ENCODE measurements around the gene PTPRM.

The PTPRM gene

DNA sequence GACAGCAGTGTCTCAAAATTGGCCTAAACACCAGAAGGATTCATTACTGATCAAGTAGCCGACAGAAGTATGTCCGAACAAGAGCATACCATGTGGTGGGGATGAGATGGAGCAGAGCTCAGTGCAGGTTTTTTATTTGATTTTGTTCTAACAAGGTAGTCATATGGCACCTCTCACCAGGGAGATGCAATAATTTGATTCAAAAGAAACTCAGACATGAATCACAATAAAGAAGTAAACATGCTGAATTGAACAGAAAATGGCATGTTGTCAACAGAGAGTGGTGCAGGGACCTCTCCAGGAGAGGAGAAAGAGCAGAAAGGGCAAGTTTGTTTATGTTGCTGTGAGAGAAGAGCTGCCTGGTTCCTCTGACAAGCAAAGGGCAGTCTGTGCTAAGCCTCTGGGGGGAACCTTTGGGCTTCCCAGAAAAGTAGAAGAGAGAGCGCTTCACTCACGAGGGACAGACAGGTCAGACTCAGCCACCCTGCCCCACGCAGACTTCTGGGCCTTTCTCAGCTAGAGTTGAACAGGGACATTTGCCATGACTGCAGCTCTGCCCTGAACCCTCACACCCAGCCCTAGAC, 690.8 kb downstream of the PTPRM start:
- DNase-seq = no peak

DNA sequence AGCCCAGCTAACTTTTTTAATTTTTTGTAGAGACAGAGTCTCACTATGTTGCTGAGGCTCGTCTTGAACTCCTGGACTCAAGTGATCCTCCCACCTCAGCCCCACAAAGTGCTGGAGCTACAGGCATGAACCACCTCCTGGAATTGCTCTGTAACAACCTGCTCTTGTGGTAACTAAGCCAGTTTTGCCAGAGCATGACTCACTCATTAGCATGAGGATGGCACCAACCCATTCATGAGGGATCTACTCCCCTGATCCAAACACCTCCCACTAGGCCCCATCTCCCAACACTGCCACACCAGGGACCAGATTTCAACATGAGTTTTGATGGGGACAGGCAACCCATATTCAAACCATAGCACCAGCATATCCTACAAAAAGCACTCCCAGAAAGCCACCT, 693.2 kb downstream of the PTPRM start:
- no peak for DNase-seq

- DNase-seq = no peak
Observed at GRCh38 chr18:8260827-8261226, 693.7 kb downstream of the PTPRM start.

GRCh38 chr18:8261651-8262091, 694.6 kb downstream of the PTPRM start:
- DNase-seq = no peak

GRCh38 chr18:8262221-8262620, 695.1 kb downstream of the PTPRM start:
- no peak for DNase-seq

- DNase-seq = no peak
Observed at GRCh38 chr18:8264116-8264515, 697.0 kb downstream of the PTPRM start.

DNA sequence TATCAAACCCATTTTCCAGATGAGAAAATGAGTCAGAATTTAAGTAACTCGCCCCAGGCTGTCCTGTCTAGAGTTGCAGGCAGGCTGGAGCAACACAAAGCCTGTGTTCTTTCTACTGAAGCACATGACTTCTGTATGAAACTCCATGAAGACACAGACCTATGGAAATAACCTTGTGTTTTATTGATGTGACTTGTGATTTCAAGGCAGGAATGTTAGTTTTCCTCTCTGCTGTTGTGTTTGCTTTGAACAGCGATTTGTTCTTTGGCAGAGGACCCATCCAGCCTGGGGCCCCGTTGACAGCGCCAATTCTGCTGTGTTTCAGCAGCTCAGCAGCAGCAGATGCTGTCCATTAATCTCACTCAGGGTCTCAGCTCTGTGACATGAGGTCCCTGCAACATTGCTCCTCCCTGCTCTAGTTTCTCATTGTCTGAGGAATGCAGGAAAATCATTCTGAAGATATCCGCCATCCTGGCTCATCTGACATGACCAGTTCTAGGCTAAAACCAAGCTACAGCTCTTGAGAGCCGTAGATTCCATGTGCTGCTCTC, 697.8 kb downstream of the PTPRM start:
- DNase-seq = no peak

DNA sequence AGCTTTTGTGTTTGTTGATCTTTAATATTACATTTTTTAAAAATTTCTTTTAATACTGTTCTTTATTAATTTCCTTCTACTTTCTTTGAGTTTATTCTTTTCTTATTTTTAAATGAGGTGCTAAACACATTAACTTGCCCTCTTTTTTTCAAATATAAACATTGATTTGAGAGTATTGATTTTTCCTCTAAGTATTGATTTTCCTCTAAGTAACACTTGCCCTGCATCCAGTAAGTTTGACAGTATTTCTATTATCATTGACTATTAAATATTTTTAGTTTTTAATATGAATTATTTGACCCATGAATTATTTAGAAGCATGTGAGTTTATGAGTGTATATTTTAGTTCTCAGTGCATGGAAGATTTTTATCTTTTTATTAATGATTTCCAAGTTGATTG, 705.1 kb downstream of the PTPRM start:
- DNase-seq = no peak

GRCh38 chr18:8274370-8274769, 707.3 kb downstream of the PTPRM start:
- DNase-seq = no peak

DNA sequence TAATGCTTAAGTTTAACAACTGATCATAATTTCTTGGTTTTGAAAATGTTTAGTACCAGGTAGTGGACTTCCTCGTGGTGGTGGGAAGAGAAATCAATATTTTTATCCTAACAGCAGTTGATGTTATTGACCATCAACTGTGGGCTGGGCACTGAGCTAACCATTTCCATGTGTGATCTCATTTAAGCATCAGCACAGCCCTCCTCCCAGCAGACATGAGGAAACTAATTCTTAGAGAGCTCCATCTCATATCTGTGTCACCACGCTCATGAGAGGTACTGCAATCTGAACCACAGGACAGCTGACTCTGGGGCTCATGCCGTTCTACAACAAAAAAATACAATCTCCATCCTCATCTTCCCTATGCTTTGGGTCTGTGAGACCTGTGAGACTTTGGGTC, 709.3 kb downstream of the PTPRM start:
- DNase-seq = no peak

- DNase-seq = no peak
Observed at GRCh38 chr18:8277270-8277669, 710.2 kb downstream of the PTPRM start.

- no peak for DNase-seq
Observed at GRCh38 chr18:8279346-8279745, 712.2 kb downstream of the PTPRM start.

DNA sequence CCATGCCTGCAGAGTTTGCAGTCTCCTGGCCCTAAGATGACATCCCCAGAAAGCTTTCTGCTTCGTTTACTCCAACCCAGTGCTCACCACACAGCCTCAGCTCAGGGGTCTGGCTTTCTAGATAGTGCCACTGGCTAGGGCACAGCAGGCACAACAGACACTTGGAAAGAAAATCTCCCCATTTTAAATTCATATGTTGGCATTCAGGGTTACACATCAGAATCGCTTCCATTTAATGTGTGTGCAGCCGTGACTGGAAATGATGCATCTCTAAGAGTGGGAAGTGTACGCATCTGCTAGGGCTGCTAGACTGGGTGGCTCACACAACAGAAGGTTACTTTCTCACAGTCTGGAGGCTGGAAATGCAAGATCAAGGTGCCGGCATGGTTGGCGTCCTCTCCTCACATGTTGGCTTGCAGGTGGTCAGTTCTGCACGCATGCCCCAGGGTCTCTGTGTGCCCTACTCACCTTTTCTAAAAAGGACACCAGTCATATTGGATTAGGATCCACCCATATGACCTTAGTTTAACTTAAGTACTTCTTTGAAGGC, 712.7 kb downstream of the PTPRM start:
- DNase-seq = no peak

DNA sequence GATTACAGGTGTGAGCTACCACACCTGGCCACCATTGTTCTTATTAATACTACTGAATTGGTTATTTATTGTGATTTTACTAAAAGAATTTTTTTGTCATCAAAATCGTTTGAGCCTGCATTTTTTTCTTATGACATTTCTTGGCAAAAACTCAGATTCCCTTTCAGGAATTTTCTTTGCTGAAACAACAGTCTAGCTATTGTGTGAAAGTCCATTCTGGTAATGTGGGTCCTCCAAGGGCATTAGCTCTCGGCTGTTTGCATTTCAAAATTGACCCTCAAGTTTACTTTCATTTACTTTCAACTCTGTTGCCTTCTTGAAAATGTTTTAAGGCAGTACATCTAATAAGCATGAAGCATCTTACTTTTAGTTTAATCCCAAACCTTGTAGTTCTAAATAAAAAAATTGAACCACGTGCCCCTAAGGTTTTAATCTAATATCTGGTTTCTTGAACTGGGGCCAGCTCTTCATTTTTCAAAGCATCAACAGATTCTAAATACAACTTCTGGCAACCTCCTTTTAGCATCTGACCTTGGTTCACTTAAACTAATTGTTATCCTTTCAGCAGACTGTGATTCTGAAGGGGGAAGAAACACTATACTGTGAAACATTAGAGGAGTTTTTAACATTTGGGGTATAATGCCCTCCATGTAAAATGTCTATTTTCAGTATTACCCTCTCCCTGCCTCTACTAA, 716.9 kb downstream of the PTPRM start:
- no peak for DNase-seq

- DNase-seq = no peak
Observed at GRCh38 chr18:8286303-8286702, 719.2 kb downstream of the PTPRM start.

- DNase-seq = no peak
Observed at GRCh38 chr18:8287196-8287885, 720.2 kb downstream of the PTPRM start.

DNA sequence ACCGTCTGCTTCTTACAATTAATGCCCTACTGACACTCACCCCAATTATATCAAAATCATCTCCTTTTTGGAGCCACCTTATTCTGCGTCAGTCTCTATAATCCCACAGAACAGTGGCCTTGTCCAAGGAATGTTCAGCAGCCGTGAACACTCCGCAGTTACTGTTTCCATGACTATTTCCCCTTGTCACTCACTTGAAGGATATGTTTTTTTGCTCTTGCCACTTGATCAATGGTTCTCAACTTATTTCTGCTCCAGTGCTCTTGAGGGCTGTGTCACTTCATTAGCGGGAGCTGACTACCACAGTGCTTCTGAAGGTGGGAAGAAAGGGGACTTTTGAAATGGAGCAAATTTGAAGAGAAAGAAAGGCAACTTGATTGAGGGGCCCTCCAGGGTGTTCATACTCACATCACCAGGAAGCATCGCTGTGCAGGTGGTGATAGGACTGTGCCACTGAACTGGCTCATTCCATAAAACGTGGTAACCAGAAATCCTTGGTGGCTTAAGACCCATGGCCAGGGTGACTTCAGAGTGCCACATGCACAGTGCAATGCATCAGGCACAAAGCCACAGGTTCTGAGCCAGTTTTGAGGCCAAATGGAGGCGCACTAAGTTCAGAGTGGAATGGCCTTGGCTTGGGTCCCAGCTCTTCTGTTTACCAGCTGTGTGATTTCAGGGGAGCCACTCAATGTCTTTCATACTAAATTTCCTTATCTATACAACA, 721.5 kb downstream of the PTPRM start:
- no peak for DNase-seq

DNA sequence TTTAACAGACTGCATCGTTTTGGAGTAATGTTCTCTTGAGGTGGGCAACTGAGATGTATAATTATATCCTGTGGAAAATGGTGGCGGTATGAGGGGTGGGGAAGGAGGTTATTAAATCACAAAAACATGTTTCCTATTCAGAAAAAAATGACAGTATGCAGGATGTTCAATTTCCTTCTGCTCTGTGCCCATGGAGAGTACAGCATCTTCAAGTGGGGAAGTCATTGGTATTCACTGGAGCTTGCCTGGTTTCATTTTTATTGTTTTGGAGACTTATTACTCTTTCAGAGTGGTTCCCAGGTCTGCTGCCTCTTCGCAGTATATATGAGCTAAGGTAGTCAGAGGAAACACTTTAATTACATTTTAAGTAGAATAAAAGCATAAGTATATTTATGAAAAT, 723.3 kb downstream of the PTPRM start:
- no peak for DNase-seq

- no peak for DNase-seq
Observed at GRCh38 chr18:8290913-8291312, 723.8 kb downstream of the PTPRM start.

DNA sequence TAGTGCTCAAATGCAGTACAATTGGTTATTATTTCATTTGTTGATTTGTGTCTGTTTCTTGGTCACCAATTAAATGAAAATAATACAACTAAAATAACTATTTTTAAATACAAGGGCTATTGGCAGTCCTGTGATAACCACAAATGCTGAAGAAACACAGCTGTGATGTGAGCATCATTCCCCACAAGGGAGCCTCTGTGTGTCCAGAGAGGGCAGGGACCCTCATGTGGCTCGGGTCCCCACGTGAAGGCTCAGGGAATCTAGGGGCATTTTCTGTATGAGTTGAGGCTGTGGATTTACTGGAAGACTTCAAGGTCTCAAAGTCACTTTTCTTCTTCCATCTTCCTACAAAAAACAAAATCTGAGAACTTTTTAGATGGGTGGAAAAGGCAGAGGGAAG, 726.1 kb downstream of the PTPRM start:
- DNase-seq = no peak

GRCh38 chr18:8296886-8297616, 729.9 kb downstream of the PTPRM start:
- no peak for DNase-seq

DNA sequence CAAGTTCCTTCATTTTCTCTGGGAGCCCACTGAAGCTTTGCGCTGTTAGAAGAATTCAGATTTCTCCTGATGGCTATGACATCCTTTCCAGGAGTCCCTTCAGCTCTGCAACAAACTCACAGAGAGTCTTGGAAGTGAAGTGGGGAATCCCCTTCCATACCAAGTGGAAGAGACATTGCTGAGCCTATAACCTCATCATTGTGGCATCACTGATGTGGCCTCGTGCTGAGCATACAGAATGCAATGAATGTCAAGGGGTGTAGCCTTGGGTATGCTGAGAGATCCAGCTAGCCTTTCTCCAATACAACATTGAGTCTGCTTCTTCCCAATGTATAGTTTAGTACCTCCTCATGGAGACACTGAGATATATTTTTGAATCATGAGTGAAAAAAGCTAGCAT, 731.1 kb downstream of the PTPRM start:
- no peak for DNase-seq

All from NCI-H1417 treated with DMSO at 0.1 percent for 48 hours (cell line).